Mucosa of descending colon (tissue), 3 donors: Measurements from ENCODE around the gene USP17L11. TPM values are rescaled to one million over a fixed set of nuclear protein-coding genes. Genes with fewer than 3 reads are reported as not detected.
"Not testable (repeated sequence)": the region's sequence is repeated elsewhere in the genome, so short reads cannot be mapped to it uniquely, and the experiment has no call there.

Experiments used
- ATAC-seq: fragments of 200-7000 bp; cut with Tn5 transposase; one replicate; pipeline ENCODE4 v1.9.1; 2020; ENCODE audit warnings: mild to moderate bottlenecking, moderate library complexity
- DNase-seq, 3 donors: peaks; one replicate each; pipeline ENCODE4 v3.0.0-alpha.2; 2020
- H3K36me3 ChIP-seq: fragments of 200-600 bp; one replicate; pipeline ENCODE4 v1.8.0; 2021; ENCODE audit warnings: low read depth, mild to moderate bottlenecking
- H3K4me1 ChIP-seq: fragments of 200-600 bp; one replicate; pipeline ENCODE4 v1.8.0; 2021; ENCODE audit warnings: low read depth, mild to moderate bottlenecking
- H3K4me3 ChIP-seq: fragments of 200-600 bp; one replicate; pipeline ENCODE4 v1.8.0; 2021; ENCODE audit warnings: mild to moderate bottlenecking
- H3K9me3 ChIP-seq: fragments of 200-600 bp; one replicate; pipeline ENCODE4 v1.8.0; 2021; ENCODE audit warnings: mild to moderate bottlenecking
- intact Hi-C, 2 donors: fragments of 100-400 bp; cut with DNase I in 1 of 2; cut with micrococcal nuclease in 1 of 2; formaldehyde crosslinking; loops; one replicate each; pipeline versions ENCODE4 v1.11.0 to v1.11.1; 2022; cut with DNase I, micrococcal nuclease
- total RNA-seq, 3 donors: library from RNA; stranded (reverse); fragmentation: NEBNext Ultra II Directional in 2 of 3; extraction: Animal tissue kit (Norgen Biotek cat#: 25700) in 2 of 3; gene quantifications; one replicate each; pipeline versions ENCODE4 v1.2.1 to v1.2.4, GENCODE V29; 2021 to 2023
- donor health status: DM: no; HTN: no; CAD: no; lungs with moderate emphysema.
- donor health status: DM: no; HTN: no; CAD: no.
- donor health status: DM: no; HTN: yes; CAD: no.

The USP17L11 gene
- total RNA-seq, 3 donors from 2014 or later: not detected

DNA sequence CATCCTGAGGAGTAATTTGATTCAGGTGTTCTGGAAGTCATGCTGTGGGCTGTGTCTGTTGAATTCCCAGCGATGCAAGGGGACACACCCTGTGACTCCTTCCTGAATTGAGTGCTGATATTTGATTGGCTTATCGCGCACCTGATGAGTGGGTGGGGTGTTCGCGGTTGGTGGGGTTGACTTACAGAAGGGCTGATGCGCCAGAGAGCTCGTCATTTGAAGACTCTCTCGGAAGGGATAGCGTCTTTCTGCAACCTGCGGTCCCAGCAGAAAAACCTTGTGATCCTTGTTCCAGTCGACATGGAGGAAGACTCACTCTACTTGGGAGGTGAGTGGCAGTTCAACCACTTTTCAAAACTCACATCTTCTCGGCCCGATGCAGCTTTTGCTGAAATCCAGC, 37.9 kb downstream of the USP17L11 start, which contains the start of gene USP17L19:
USP17L19 (plus strand) TSS at position 301 of the 400 bp plus-strand sequence; CDS start at position 301, 0 bp downstream.
- H3K4me3 ChIP-seq, ATAC-seq, H3K4me1 ChIP-seq, H3K9me3 ChIP-seq, H3K36me3 ChIP-seq, DNase-seq, intact Hi-C loops: not testable (repeated sequence)

DNA sequence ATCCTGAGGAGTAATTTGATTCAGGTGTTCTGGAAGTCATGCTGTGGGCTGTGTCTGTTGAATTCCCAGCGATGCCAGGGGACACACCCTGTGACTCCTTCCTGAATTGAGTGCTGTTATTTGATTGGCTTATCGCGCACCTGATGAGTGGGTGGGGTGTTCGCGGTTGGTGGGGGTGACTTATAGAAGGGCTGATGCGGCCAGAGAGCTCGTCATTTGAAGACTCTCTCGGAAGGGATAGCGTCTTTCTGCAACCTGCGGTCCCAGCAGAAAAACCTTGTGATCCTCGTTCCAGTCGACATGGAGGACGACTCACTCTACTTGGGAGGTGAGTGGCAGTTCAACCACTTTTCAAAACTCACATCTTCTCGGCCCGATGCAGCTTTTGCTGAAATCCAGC, 42.6 kb downstream of the USP17L11 start, which contains the start of gene USP17L20:
USP17L20 (plus strand) TSS at position 301 of the 400 bp plus-strand sequence; CDS start at position 301, 0 bp downstream.
- ATAC-seq, DNase-seq, H3K4me1 ChIP-seq, intact Hi-C loops, H3K4me3 ChIP-seq, H3K36me3 ChIP-seq, H3K9me3 ChIP-seq: not testable (repeated sequence)

DNA sequence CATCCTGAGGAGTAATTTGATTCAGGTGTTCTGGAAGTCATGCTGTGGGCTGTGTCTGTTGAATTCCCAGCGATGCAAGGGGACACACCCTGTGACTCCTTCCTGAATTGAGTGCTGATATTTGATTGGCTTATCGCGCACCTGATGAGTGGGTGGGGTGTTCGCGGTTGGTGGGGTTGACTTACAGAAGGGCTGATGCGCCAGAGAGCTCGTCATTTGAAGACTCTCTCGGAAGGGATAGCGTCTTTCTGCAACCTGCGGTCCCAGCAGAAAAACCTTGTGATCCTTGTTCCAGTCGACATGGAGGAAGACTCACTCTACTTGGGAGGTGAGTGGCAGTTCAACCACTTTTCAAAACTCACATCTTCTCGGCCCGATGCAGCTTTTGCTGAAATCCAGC, 47.4 kb downstream of the USP17L11 start, which contains the start of gene USP17L21:
USP17L21 (plus strand) TSS at position 301 of the 400 bp plus-strand sequence; CDS start at position 301, 0 bp downstream.
- ATAC-seq, H3K36me3 ChIP-seq, intact Hi-C loops, DNase-seq, H3K9me3 ChIP-seq, H3K4me3 ChIP-seq, H3K4me1 ChIP-seq: not testable (repeated sequence)

Other genes with a start within 250 kb of the USP17L11 start
- gene FAM90A26, start 45.0 kb upstream of the USP17L11 start, total RNA-seq: not detected
- gene USP17L10, start 4.7 kb upstream of the USP17L11 start, total RNA-seq: not detected
- gene USP17L12, start 4.7 kb downstream of the USP17L11 start, total RNA-seq: not detected
- not detected for gene USP17L13, start 9.5 kb downstream of the USP17L11 start, total RNA-seq
- gene USP17L15, start 19.0 kb downstream of the USP17L11 start, total RNA-seq: not detected
- not detected for gene USP17L17, start 28.5 kb downstream of the USP17L11 start, total RNA-seq
- gene USP17L18, start 33.2 kb downstream of the USP17L11 start, total RNA-seq: not detected
- gene USP17L19, start 38.0 kb downstream of the USP17L11 start, total RNA-seq: not detected
- not detected for gene USP17L20, start 42.7 kb downstream of the USP17L11 start, total RNA-seq
- not detected for gene USP17L21, start 47.5 kb downstream of the USP17L11 start, total RNA-seq
- gene USP17L22, start 52.2 kb downstream of the USP17L11 start, total RNA-seq: not detected
- not detected for gene USP17L24, start 109.8 kb downstream of the USP17L11 start, total RNA-seq
- not detected for gene USP17L25, start 114.5 kb downstream of the USP17L11 start, total RNA-seq
- gene USP17L26, start 119.3 kb downstream of the USP17L11 start, total RNA-seq: not detected
- gene USP17L5, start 124.0 kb downstream of the USP17L11 start, total RNA-seq: not detected
- not detected for gene USP17L27, start 128.7 kb downstream of the USP17L11 start, total RNA-seq
- not detected for gene USP17L28, start 133.5 kb downstream of the USP17L11 start, total RNA-seq
- not detected for gene USP17L29, start 138.2 kb downstream of the USP17L11 start, total RNA-seq
- not detected for gene USP17L30, start 147.7 kb downstream of the USP17L11 start, total RNA-seq
- not detected for gene DEFB131A, start 229.0 kb downstream of the USP17L11 start, total RNA-seq